ENCODE results near the gene RCAN3. TPM values are rescaled to one million over a fixed set of nuclear protein-coding genes. Genes with fewer than 3 reads are reported as not detected.

The RCAN3 gene
- total RNA-seq (10 to 100 TPM; 11.5 to 14.2 (median 12.4) TPM), polyA plus RNA-seq (10 to 100 TPM in 1 of 2 donors, 1 to 10 TPM in 1; 4.0 to 11.6 TPM)

DNA sequence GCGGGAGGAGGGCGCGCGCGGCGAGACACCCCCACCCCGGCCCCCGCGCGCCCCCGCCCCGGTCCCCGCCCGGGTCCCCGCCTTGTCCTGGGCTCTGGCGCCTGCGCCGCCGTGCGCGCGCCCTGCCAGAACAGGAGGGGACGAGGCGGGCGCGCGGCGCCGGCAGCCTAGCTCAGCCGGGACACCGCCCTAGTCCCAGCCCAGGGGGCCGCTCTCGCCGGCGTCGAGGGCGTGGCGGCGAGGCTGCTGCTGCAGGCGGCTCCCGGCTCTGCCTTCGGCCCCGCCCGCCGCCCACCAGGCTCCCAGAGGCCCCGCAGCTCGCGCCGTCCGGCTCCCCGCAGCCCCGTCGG lies at the start of gene RCAN3:
Gene RCAN3 (plus strand): TSS at position 128 of the 350 bp plus-strand sequence. CDS start 11,537 bp downstream, outside the sequence.
- TF ChIP-seq, protein P1, sequence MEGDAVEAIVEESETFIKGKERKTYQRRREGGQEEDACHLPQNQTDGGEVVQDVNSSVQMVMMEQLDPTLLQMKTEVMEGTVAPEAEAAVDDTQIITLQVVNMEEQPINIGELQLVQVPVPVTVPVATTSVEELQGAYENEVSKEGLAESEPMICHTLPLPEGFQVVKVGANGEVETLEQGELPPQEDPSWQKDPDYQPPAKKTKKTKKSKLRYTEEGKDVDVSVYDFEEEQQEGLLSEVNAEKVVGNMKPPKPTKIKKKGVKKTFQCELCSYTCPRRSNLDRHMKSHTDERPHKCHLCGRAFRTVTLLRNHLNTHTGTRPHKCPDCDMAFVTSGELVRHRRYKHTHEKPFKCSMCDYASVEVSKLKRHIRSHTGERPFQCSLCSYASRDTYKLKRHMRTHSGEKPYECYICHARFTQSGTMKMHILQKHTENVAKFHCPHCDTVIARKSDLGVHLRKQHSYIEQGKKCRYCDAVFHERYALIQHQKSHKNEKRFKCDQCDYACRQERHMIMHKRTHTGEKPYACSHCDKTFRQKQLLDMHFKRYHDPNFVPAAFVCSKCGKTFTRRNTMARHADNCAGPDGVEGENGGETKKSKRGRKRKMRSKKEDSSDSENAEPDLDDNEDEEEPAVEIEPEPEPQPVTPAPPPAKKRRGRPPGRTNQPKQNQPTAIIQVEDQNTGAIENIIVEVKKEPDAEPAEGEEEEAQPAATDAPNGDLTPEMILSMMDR (IDR thresholded peaks at IDR 0.05) = no peak
- peak; percentile 86 to 92 (median 86) for ATAC-seq
- intact Hi-C loops (cut with DNase I) = no loop called here
- no peak for FAIRE-seq
- H3K4me1 ChIP-seq = peaks cover 4 to 42% (median 25%) of the 10 kb centered on the region in 3 donors
- H3K36me3 ChIP-seq = no peaks in the 10 kb centered on the region
- H3K27ac ChIP-seq = peak within 1 kb of the TSS; percentile 80 to 96 (median 89)
- H3K4me3 ChIP-seq = peak within 1 kb of the TSS; percentile 51 to 71 (median 66)
- H3K27me3 ChIP-seq = no peaks in the 10 kb centered on the region
- WGBS, 2 donors = 0% methylated on average over 53 of the region's 53 CpGs; no CpG with 5 or more reads in 1 of the 2 donors
- DNase-seq = peak; percentile 86 to 95 (median 88)
- no peaks in the 10 kb centered on the region for H3K9me3 ChIP-seq

DNA sequence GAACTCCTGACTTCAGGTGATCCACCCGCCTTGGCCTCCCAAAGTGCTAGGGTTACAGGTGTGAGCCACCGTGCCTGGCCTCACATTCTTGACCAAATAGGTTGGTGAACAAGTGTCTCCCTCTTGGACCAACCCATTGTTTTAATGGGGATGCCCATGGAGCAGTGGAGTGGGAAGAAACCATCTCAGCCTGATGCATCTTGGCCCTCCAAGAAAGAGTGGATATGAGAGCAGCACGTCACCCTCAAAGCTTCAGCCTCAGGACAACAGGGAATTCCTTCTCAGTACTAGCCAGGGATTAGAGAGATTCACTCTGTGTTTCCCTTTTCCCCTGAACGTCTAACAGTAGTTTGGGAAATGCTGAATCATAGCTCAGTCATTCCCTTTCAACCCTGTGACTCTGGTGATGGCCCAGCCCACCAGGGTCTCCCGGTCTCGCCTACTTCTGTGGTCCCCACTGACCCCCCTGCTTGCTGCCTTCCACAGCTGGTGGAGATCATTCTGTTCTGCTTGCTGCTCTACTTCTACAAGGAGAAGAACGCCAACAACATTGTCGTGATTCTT lies 49.6 kb upstream of the RCAN3 start:
- intact Hi-C loops (cut with DNase I) = no loop called here
- H3K36me3 ChIP-seq = peaks cover 3 to 48% (median 4%) of the 10 kb centered on the region in 3 donors
- H3K4me1 ChIP-seq = no peaks in the 10 kb centered on the region
- H3K27me3 ChIP-seq = no peaks in the 10 kb centered on the region
- H3K4me3 ChIP-seq = no peak overlapping the region
- TF ChIP-seq, protein P1 (IDR thresholded peaks at IDR 0.05) = no peak
- H3K27ac ChIP-seq = no peak overlapping the region
- DNase-seq (no peak), FAIRE-seq (no peak), ATAC-seq (no peak)
- no peaks in the 10 kb centered on the region for H3K9me3 ChIP-seq
- 88 to 90% methylated on average over 8 of the region's 8 CpGs for WGBS, 2 donors

DNA sequence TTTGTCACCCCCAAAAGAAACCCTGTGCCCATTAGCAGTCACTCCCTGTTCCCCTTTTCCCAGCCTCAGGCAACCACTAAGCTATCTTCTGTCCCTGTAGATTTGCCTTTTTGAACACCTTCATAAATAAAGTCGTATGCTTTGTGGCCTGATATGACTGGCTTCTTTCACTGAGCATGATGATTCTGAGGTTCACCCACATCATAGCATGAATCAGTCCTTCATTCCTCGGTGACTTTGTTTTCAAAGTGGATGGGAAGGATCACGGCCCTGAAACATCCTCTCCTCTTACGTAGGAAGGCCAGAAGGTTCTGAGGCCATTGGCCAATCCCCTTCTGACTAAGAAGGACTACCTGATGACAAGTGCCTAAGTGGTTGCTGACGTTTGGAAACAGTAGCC lies 48.0 kb upstream of the RCAN3 start:
- no peaks in the 10 kb centered on the region for H3K9me3 ChIP-seq
- TF ChIP-seq, protein P1 (IDR thresholded peaks at IDR 0.05) = no peak
- no peak overlapping the region for H3K27ac ChIP-seq
- FAIRE-seq (no peak), DNase-seq (no peak), ATAC-seq (no peak)
- H3K36me3 ChIP-seq = peaks cover 3 to 50% (median 4%) of the 10 kb centered on the region in 3 donors
- H3K4me3 ChIP-seq = no peak overlapping the region
- H3K4me1 ChIP-seq = no peaks in the 10 kb centered on the region
- 84 to 86% methylated on average over 5 of the region's 5 CpGs for WGBS, 2 donors
- H3K27me3 ChIP-seq = no peaks in the 10 kb centered on the region
- intact Hi-C loops (cut with DNase I) = no loop called here

DNA sequence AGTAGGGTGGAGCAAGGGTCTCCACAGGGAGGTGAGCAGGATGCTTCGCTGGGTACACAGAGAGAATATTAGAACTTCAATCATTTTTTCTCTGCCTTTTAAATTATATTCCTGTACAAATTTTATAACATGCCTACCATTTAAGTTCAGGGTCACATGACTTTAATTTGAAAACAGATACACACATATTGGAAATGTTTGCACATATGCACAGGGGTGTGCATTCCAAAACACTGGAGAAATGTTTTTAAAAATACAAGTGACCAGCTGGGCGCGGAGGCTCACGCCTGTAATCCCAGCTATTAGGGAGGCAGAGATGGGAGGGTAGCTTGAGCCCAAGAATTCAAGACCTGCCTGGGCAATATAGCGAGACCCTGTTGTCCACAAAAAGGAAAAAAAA lies 47.4 kb upstream of the RCAN3 start:
- no peak for ATAC-seq
- Histone ChIP-seq H3K4me3 (no peak overlapping the region), H3K9me3 (no peaks in the 10 kb centered on the region), H3K27me3 (no peaks in the 10 kb centered on the region), H3K27ac (no peak overlapping the region), H3K36me3 (peaks cover 3 to 52% (median 4%) of the 10 kb centered on the region in 3 donors), H3K4me1 (no peaks in the 10 kb centered on the region)
- TF ChIP-seq, protein P1 (IDR thresholded peaks at IDR 0.05) = no peak
- intact Hi-C loops (cut with DNase I) = no loop called here
- no peak for DNase-seq
- FAIRE-seq = no peak
- WGBS, 2 donors = 93 to 97% methylated on average over 5 of the region's 5 CpGs

DNA sequence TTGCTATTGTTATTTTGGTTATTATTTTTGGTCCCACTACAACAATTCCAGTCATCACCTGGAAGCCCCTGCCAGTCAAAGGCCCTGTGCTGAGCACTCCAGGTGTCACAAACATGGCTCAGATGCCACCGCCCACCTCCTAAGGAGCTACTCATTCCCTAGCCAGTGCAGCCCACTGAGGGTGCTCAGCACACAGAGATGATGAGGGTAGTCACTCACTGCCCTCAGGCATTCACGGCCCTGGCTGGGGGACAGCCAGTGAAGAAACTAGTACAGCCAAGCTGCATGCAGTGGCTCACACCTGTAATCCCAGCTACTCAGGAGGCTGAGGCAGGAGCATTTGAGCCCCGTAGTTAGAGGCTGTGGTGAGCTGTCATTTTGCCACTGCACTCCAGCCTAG lies 44.8 kb upstream of the RCAN3 start:
- H3K27ac ChIP-seq = no peak overlapping the region
- intact Hi-C loops (cut with DNase I) = no loop called here
- no peaks in the 10 kb centered on the region for H3K9me3 ChIP-seq
- ATAC-seq (no peak), DNase-seq (no peak), FAIRE-seq (no peak)
- 93 to 94% methylated on average over 3 of the region's 3 CpGs for WGBS, 2 donors
- no peaks in the 10 kb centered on the region for H3K27me3 ChIP-seq
- H3K4me1 ChIP-seq = no peaks in the 10 kb centered on the region
- no peak overlapping the region for H3K4me3 ChIP-seq
- TF ChIP-seq, protein P1 (IDR thresholded peaks at IDR 0.05) = no peak
- H3K36me3 ChIP-seq = peaks cover 3 to 48% (median 4%) of the 10 kb centered on the region in 3 donors

Measured in pancreas (tissue), 10 donors.